Heart left ventricle (tissue), 13 donors: ENCODE results near the gene GAB4.

Experiments
- POLR2A ChIP-seq, 2 donors: fragments of 450-650 bp; IDR thresholded peaks; one replicate each; pipeline ENCODE4 v1.6.1; 2017; ENCODE audit warnings: antibody characterized with exemption in 2 of 2, mild to moderate bottlenecking in 2 of 2, moderate library complexity in 2 of 2
- TF ChIP-seq, protein P1 (sequence below), 12 donors: fragments of 200-600 bp; sonication (generic) in 4 of 12; IDR thresholded peaks; one replicate each; pipeline versions ENCODE4 v1.5.0 to v1.8.0; 2018 to 2022; ENCODE audit warnings: antibody characterized with exemption in 12 of 12, mild to moderate bottlenecking in 5 of 12
- donor health status: ischemic (EF 13 %, LVEDD 7.1; RV severe dilation, severe dysfunction).
- donor health status: DM: no; HTN: yes; CAD: no.
- donor health status: DM: no; HTN: no; CAD: no.
- donor health status: ischemic (EF 25% LVEDD 6.9; RV normal size, moderate dysfunction).
- donor health status: ischemic (EF 25% LVEDD 5.7; RV mildly dilated, moderate dysfunction).
- donor health status: ischemic (EF 35%, LVEDD 5.7; RV mildly dilated, moderate dysfunction).
- donor health status: nonischemic (EF 11% LVEDD 7.7; RV severe dilation, severe dysfunction).
- donor health status: DM: yes; HTN: yes; CAD: no.
- donor health status: PGD.
- donor health status: ischemic (EF 29% LVEDD 5.4; RV normal size, mild dysfunction).
- donor health status: nonischemic (EF 23%, LVEDD 6.1; RV moderate dilation, normal function).

DNA sequence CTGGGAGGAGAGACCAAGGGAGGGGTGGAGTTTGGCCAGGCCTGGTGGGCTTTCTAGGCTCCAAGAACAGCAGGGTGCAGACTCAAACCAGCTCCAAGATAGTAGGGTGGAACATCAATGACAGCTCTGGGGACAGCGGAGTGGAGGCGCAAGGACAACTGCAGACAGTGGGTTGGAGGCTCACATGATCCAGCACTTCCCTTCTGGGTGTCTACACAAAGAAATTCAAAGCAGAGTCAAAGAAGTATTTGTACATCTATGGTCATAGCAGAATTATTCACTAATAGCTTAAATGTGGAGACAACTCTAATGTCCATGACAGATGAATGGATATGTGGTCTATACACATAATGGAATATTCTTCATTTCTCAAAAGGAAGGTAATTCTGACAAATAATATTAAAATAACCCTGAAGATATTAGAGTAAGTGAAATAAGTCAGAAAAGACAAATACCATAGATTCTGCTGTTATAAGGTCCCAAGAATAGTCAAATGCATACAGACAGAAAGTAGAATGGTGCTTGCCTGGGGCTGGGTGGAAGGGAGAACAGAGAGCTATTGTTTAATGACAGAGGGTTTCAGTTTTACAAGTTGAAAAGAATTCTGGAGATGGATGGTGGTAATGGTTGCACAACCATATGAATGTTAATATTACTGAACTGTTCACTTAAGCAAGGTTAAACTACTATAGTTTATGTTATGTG lies 5.5 kb upstream of the GAB4 start:
- no peak for TF ChIP-seq POLR2A (IDR thresholded peaks at IDR 0.05)
- TF ChIP-seq, protein P1, sequence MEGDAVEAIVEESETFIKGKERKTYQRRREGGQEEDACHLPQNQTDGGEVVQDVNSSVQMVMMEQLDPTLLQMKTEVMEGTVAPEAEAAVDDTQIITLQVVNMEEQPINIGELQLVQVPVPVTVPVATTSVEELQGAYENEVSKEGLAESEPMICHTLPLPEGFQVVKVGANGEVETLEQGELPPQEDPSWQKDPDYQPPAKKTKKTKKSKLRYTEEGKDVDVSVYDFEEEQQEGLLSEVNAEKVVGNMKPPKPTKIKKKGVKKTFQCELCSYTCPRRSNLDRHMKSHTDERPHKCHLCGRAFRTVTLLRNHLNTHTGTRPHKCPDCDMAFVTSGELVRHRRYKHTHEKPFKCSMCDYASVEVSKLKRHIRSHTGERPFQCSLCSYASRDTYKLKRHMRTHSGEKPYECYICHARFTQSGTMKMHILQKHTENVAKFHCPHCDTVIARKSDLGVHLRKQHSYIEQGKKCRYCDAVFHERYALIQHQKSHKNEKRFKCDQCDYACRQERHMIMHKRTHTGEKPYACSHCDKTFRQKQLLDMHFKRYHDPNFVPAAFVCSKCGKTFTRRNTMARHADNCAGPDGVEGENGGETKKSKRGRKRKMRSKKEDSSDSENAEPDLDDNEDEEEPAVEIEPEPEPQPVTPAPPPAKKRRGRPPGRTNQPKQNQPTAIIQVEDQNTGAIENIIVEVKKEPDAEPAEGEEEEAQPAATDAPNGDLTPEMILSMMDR (IDR thresholded peaks at IDR 0.05), result no peak
